Thyroid gland (tissue), 4 donors: ENCODE measurements around the gene AP2A2.

Source experiments
- POLR2A ChIP-seq, 2 donors: fragments of 450-650 bp; IDR thresholded peaks; one replicate each; pipeline ENCODE4 v1.6.1; 2017; ENCODE audit warnings: antibody characterized with exemption in 2 of 2, mild to moderate bottlenecking in 2 of 2, moderate library complexity in 1 of 2
- TF ChIP-seq, protein P1 (sequence below), 6 experiments: fragments of 200-600 bp in 3 of 6; fragments of 450-650 bp in 3 of 6; sonication (generic) in 3 of 6; IDR thresholded peaks; one replicate each; pipeline ENCODE4 v1.5.1; 2016 to 2019; ENCODE audit warnings: antibody characterized with exemption in 6 of 6, mild to moderate bottlenecking in 2 of 6, inconsistent platforms in 1 of 6, moderate library complexity in 1 of 6

DNA sequence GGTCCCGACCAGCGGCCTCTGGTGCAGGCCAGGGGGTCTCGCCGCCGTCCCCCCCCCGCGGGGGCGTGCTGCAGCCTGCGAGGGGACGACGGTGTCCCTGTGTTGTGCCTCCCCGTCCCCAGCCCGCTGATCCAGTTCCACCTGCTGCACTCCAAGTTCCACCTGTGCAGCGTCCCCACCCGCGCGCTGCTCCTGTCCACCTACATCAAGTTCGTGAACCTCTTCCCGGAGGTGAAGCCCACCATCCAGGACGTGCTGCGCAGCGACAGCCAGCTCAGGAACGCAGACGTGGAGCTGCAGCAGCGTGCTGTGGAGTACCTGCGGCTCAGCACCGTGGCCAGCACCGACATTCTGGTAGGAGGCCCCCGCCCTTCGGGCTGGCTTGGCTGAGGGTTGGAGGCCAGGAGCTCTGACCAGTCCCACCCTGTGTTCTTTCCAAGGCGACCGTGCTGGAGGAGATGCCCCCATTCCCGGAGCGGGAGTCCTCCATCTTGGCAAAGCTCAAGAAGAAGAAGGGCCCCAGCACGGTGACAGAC is 68.0 kb downstream of the AP2A2 start:
- TF ChIP-seq, protein P1, sequence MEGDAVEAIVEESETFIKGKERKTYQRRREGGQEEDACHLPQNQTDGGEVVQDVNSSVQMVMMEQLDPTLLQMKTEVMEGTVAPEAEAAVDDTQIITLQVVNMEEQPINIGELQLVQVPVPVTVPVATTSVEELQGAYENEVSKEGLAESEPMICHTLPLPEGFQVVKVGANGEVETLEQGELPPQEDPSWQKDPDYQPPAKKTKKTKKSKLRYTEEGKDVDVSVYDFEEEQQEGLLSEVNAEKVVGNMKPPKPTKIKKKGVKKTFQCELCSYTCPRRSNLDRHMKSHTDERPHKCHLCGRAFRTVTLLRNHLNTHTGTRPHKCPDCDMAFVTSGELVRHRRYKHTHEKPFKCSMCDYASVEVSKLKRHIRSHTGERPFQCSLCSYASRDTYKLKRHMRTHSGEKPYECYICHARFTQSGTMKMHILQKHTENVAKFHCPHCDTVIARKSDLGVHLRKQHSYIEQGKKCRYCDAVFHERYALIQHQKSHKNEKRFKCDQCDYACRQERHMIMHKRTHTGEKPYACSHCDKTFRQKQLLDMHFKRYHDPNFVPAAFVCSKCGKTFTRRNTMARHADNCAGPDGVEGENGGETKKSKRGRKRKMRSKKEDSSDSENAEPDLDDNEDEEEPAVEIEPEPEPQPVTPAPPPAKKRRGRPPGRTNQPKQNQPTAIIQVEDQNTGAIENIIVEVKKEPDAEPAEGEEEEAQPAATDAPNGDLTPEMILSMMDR (IDR thresholded peaks at IDR 0.05), result no peak
- no peak for TF ChIP-seq POLR2A (IDR thresholded peaks at IDR 0.05)
